ENCODE measurements around the gene PSMB3.
"Not testable (repeated sequence)": the region's sequence is repeated elsewhere in the genome, so short reads cannot be mapped to it uniquely, and the experiment has no call there.

DNA sequence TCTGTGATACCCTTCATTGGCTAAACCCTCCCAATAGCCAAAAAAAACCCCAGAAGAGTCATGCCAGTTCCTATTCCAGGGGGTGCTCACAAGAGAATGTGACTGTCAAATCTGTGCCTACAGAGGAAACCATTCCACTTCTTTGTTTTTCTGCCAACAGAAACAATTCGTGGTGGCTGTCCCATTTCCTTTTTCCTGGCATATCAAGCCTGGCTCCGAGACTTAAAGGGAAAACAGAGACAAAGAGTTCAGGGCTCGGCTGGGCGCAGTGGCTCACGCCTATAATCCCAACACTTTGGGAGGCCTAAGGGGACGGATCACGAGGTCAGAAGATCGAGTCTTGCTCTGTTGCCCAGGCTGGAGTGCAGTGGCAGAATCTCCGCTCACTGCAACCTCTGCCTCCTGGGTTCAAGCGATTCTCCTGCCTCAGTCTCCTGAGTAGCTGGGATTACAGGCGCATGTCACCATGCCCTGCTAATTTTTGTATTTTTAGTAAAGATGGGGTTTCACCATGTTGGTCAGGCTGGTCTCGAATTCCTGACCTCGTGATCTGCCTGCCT is 37.7 kb downstream of the PSMB3 start:
- TF ChIP-seq, protein P1, sequence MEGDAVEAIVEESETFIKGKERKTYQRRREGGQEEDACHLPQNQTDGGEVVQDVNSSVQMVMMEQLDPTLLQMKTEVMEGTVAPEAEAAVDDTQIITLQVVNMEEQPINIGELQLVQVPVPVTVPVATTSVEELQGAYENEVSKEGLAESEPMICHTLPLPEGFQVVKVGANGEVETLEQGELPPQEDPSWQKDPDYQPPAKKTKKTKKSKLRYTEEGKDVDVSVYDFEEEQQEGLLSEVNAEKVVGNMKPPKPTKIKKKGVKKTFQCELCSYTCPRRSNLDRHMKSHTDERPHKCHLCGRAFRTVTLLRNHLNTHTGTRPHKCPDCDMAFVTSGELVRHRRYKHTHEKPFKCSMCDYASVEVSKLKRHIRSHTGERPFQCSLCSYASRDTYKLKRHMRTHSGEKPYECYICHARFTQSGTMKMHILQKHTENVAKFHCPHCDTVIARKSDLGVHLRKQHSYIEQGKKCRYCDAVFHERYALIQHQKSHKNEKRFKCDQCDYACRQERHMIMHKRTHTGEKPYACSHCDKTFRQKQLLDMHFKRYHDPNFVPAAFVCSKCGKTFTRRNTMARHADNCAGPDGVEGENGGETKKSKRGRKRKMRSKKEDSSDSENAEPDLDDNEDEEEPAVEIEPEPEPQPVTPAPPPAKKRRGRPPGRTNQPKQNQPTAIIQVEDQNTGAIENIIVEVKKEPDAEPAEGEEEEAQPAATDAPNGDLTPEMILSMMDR (IDR thresholded peaks at IDR 0.05) = not testable (repeated sequence)
- TF ChIP-seq POLR2A (IDR thresholded peaks at IDR 0.05) = not testable (repeated sequence)
